HG02973 (cell line): ENCODE results near the gene WNT1.
A peak's percentile ranks its signal among the peaks of the same experiment; 100 is the strongest.

Experiments used
- ATAC-seq: cut with Tn5 transposase; IDR thresholded peaks from one replicate; pipeline ENCODE4 v1.9.1; 2021; ENCODE audit warnings: moderate library complexity; ENCODE audit not compliant: unreplicated experiment

Gene WNT1

GRCh38 chr12:48999371-49000131, 21.4 kb downstream of the WNT1 start, which contains the start of gene DDN:
Gene DDN (minus strand): TSS chr12:48999375. CDS start chr12:48999287, 88 bp downstream.
- ATAC-seq = peak; percentile 39

- no peak for ATAC-seq
These were observed 22.2 kb downstream of the WNT1 start for GRCh38 chr12:49000346-49000745.

GRCh38 chr12:49008943-49009342, 30.8 kb downstream of the WNT1 start:
- ATAC-seq = no peak

DNA sequence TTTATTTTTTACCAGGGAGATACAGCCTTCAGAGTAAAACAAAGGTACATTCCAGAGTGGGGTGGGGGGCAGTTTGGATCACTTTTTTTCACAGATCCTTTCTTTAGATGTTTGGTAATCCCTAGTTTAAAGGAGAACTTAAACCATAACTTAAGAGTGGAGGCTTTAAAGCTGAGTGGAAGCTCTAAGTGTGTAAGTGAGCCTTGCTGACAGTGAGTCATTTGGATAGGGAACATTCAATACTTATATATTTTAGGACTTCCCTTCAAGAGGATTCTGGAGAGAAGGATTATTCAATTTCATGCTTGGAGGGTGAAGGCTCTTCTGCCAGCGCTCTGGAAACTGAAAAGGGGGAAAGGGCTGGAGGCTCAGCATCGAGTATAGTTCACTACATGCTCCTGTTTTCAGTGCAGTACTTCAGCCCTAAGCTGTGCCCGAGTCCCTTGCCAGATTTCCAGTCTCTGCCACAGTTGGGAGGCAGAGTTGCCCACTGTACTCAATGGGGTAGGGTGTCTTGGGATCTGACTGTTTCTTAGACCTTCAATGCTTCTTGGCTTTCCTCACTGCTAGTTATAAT, 32.1 kb downstream of the WNT1 start:
- ATAC-seq = no peak

DNA sequence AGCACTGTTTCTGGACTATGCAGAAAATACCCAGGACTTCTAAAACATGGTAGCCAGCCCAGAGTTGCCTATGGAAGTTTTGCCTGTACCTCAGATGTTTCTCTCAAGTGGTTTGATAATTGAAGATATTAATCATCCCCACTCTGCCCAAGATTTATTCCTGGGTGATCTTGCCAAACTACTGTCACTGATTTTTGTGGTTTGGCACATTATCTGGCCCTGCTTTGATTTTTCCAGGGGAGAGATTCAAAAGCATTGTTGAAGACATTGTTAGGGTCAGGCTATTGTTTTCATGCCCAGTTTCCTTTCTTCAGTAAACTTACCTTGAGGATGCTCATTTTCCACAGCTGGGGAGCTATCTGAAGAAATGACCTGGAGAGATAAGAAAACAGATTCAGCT, 34.6 kb downstream of the WNT1 start:
- no peak for ATAC-seq

- no peak for ATAC-seq
These were observed 35.3 kb downstream of the WNT1 start for GRCh38 chr12:49013428-49013827.

DNA sequence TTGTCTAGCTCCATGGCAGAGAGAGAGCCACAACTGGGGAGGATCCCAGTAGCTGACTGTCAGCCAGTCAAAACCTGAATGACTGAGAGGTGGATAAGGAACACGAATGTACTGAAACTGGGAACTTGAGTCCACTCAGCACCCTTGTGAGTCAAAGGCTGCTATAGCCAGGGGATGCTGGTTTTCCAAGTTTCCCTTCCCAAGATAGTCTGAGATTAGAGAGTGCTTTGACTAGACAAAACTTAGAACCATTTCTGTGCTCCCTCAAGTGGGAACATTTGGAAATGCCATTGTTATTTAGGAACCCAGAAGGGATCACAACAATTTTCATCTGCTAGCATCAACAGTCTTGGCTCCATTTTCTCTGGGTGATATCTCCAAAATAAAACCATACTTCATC, 36.4 kb downstream of the WNT1 start:
- ATAC-seq = no peak

DNA sequence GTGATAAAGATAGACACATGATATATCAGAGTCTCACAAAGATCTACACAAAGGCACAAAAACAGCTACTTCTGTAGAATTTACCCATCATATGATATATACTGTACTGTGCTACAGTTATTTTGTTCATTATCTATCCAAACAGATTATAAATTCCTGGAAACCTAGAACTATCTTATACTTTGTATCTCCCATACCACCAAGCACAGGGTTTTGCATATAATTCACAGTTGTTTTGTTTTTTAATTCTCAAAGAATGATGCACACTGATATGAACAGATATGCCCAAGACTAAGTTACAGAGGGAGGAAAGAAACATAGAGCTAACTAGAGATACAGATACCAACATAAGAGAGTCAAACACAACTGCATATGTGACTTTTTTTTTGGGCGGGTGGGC, 37.1 kb downstream of the WNT1 start:
- ATAC-seq = no peak

- ATAC-seq = peak; percentile 13
These were observed 39.8 kb downstream of the WNT1 start for GRCh38 chr12:49017891-49018260.

DNA sequence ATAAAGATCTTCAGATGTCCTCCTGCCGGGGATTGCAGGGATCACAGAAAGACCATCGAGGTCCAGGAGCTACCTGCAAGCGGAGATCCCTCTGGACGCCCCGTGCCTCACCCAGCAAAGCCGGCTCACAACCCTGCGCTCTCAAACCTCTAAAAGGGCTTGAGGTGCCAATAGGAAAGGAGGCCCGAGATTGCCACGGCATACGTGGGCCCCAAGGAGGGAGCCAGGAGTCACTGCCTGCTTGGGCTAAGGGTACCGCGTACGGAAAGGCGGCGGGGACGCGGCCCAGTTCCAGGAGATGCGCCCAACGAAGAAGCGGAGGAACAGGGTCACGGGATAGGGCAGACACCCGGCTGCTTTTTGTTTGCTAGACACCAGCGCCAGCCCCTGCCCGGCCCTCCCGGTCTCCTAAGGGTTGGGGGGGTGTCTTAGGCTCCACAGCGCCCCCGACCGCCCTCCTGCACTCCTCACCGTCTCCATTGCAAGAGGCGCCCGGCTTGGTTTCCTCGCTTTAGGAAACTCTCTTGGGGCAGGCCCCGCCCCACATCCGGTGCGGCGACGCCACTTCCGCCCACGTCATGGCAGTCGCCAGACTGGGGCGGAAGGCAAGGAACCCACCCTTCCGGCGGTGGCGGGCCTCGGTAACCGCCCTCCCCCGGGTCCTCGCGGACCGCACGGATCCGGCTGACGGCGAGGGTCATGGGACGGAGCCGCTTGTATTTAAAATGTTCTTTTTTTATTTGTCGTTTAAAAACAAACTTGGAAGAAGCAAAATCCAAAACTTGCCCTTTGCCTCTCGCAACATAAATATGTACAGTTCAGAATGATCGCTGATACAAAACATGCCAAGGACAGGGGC, 40.4 kb downstream of the WNT1 start, which contains the start of gene PRKAG1:
PRKAG1 (minus strand) TSS at position 516 of the 859 bp plus-strand sequence; CDS start at position 480, 36 bp downstream.
- ATAC-seq = peak; percentile 79

- ATAC-seq = peak; percentile 6
These were observed 41.0 kb downstream of the WNT1 start for GRCh38 chr12:49019120-49019430.

DNA sequence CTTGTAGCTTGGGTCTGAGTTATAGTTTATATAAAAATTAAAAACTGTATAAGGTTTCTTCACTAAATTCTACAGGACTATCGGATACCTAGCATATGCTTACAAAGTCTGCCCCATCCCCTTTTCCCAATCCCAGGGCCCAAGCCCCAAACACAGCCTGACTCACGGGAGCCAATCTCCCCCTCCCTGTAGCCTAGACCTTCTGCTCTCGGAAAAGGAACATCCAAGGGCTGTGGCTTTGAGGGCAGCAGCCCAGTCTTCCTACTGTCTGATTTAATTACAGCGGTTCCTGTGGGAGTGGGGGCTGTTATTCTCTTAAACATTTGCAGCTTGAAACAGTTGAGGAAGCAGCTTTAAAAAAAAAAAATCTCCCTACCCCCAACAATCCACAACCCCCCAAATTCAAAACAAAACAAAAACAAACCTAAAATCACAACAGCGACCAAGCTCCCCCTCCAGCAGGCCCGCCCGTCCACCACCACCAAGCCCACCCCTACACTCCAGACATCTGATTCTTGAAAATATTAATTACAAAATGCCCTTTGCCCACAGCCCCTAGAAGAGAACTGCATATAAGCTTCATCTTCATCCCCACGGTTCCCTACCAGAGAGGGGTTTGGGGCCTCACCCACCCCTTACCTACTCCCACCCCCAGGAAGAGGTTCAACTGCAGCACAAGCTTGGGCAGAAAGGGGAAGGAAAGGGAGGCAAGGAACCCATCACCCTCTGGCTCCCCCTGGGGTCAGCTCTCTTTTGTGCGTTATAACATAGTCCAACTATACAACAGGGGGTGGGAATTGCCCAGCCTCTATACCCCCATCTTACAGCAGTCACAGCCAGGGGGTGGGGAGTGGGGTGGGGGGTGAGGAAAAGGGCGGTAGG, 41.6 kb downstream of the WNT1 start:
- no peak for ATAC-seq

DNA sequence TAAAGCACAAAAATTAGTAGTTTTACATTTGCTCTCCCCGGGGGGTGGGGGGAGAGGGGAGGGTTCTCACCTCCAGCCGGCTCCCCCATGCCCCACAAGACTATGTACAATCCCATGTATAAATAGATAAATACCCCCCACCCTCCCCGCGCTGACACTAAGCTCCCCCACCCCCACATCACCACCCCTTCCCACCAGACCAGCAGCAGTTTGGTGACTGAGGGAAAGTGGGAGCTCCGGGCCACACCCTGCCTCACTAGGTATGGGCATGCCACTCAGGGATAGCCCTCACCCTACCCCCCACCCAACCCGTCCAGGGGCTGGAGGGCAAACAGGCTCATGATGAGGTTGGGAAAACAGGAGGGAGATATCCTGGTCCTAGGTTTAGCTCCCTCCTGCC, 42.3 kb downstream of the WNT1 start:
- no peak for ATAC-seq

DNA sequence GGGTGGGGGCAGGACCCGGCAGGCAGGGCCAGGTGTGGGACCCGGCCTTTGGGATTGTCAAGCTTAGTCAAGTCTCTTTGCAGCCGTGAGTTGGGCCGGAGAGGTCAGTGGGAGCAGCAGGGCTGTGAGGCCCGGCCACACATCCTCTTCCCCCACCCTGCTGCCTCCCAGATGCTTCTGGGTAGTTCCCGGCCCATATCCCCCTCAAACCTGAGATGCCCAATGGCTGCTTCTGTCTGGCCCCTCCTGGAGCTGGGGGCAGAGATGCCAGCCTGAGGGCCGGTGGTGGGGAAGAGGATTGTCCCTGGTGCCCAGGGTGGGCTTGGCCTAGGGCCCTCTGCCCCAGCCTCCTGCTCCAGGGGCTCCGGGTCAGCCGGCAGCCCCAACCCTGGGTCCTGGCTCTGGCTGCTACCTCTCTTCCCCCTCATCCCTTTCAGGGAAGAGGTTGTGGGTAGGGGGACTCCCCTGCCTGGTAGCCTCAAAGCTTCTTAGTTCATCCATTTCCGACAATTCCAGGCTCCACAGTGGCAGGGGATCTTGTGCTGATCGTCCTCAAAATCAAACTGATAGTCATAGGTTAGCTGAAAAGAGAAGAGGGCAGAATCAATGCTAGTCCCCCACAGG, 43.3 kb downstream of the WNT1 start:
- ATAC-seq = no peak

GRCh38 chr12:49022558-49023178, 44.5 kb downstream of the WNT1 start:
- no peak for ATAC-seq

- ATAC-seq = no peak
These were observed 45.7 kb downstream of the WNT1 start for GRCh38 chr12:49023812-49024211.

DNA sequence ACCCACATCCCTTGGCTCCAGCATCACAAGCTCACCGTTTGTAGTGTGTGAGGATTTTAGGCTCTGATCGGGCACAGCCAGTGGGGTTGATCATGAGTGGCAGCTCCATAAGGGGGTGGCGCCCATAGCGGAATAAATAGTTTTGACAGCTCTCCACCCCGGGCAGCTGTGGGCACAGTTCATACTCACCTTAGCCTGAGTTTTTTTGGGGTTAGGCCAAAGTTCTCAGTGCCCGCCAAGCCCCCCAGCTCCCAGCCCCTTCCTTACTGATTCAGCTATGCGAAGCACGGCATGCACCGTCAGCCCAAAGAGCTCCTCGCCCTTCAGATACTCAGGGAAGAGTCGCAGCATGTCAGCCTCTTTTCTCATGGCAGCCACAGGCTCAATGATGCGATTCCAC, 46.4 kb downstream of the WNT1 start:
- ATAC-seq = no peak

DNA sequence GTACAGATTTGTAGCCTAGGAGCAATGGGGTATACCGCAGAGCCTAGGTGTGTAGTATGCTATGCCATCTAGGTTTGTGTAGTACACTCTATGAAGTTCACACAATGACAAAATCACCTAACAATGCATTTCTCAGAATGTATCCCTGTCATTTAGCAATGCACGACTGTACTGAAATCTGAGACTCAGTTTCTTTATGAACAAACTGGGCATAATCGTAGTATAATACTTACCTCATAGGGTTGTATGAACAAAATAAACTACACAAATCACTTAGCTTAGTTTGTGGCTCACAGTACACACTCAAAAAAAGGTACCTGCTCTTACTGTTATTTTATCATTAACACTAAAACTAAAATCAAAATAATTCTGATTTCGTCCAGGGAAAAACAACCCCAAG, 47.3 kb downstream of the WNT1 start:
- no peak for ATAC-seq

DNA sequence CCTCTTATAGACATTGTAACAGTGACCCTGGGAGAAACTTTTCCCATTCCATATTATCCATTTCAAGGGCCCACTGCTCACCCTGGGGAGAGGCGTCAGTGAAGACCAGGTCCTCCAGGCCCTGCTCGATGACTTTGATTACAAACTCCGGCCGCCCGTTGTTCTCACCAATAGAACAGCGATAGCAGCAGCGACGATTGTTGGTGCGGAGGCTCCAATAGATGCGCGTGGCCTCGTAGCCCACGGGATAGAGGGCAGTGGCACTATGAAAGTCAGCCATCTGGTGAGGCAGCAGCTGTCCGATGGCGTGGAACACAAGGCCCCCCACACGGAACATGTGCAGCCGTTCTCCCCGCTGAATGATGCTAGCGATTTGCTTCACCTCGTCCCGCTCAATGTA, 48.0 kb downstream of the WNT1 start:
- no peak for ATAC-seq
